HCT116 (cell line): ENCODE measurements around the gene CD248. TPM values are rescaled to one million over a fixed set of nuclear protein-coding genes. Genes with fewer than 3 reads are reported as not detected.

Source experiments
- ATAC-seq: fragments of 200-7000 bp; cut with Tn5 transposase; 2 replicates; pipeline ENCODE4 v1.9.1; 2020; ENCODE audit warnings: mild to moderate bottlenecking, moderate library complexity
- BruUV-seq: library from RNA; stranded (reverse); fragments of 400-500 nt; replicated peaks from 2 replicates; lab custom pipeline; 2021; lab: Mats Ljungman, UMichigan
- CTCF ChIA-PET: fragments of 300-600 bp; sonication (Branson Sonifier 250); formaldehyde crosslinking; loops from one replicate; lab custom pipeline; 2021; ENCODE audit warnings: antibody characterized with exemption; lab: Charles Lee
- POLR2A ChIA-PET: fragments of 300-600, 350-600 bp; sonication (Branson Sonifier 250); formaldehyde crosslinking; loops from one replicate; lab custom pipeline; 2021; ENCODE audit warnings: antibody characterized with exemption; lab: Charles Lee
- RAD21 ChIA-PET, 2 experiments: fragments of 300-600 bp; sonication (Branson Sonifier 250); formaldehyde crosslinking; loops; one replicate each; lab custom pipeline; 2023; ENCODE audit warnings: low total read pairs in 2 of 2; ENCODE audit not compliant: uncharacterized antibody in 2 of 2, unreplicated experiment in 2 of 2, low non-redundant PET in 1 of 2; lab: Charles Lee
- DNase-seq: peaks from one replicate; pipeline ENCODE4 v3.0.0-alpha.2; 2010; ENCODE audit warnings: low read depth, low spot score
- H2AFZ ChIP-seq: fragments of 200-600 bp; shearing (Covaris generic), sonication (generic); 2 replicates; pipeline ENCODE4 v1.6.1; 2017; ENCODE audit warnings: low read depth, mixed run types, mixed read lengths, antibody characterized with exemption, low read length; ENCODE audit not compliant: poor library complexity, severe bottlenecking
- H3K27ac ChIP-seq: 2 replicates; pipeline ENCODE4 v1.5.1; 2012; ENCODE audit warnings: low read depth, low read length
- H3K27me3 ChIP-seq: fragments of 200-600 bp; sonication (generic); 2 replicates; pipeline ENCODE4 v1.6.1; 2016; ENCODE audit warnings: mixed run types, low read length, mixed read lengths; ENCODE audit not compliant: insufficient read depth
- H3K36me3 ChIP-seq, 2 experiments: fragments of 200-500 bp in 1 of 2; fragments of 200-600 bp in 1 of 2; sonication (Bioruptor generic) in 1 of 2; sonication (generic) in 1 of 2; 2 replicates each; pipeline versions ENCODE4 v1.5.1 to v1.6.1; 2014 to 2016; ENCODE audit warnings: low read length in 2 of 2, inconsistent platforms in 1 of 2, mixed read lengths in 1 of 2, mixed run types in 1 of 2; ENCODE audit not compliant: insufficient read depth in 2 of 2, control insufficient read depth in 1 of 2
- H3K4me1 ChIP-seq, 2 experiments: fragments of 200-600 bp in 1 of 2; sonication (generic) in 1 of 2; 2 replicates each; pipeline versions ENCODE4 v1.5.1 to v1.6.1; 2012 to 2017; ENCODE audit warnings: low read length in 2 of 2, inconsistent platforms in 1 of 2, mild to moderate bottlenecking in 1 of 2, mixed read lengths in 1 of 2, mixed run types in 1 of 2, moderate library complexity in 1 of 2; ENCODE audit not compliant: insufficient read depth in 2 of 2, control insufficient read depth in 1 of 2
- H3K4me2 ChIP-seq: fragments of 200-600 bp; sonication (generic); 2 replicates; pipeline ENCODE4 v1.6.1; 2017; ENCODE audit warnings: mixed run types, low read length, mixed read lengths
- H3K4me3 ChIP-seq, 2 experiments: fragments of 200-600 bp in 1 of 2; sonication (generic) in 1 of 2; replicated peaks in 1 of 2; 2 replicates each; pipeline ENCODE4 v1.5.1; 2011 to 2016; ENCODE audit warnings: low read length in 2 of 2, control low read depth in 1 of 2, low read depth in 1 of 2, mild to moderate bottlenecking in 1 of 2, mixed read lengths in 1 of 2, mixed run types in 1 of 2
- H3K79me2 ChIP-seq: fragments of 200-600 bp; sonication (generic); 2 replicates; pipeline ENCODE4 v1.6.1; 2017; ENCODE audit warnings: mild to moderate bottlenecking, mixed run types, low read length, moderate library complexity, mixed read lengths; ENCODE audit not compliant: insufficient read depth
- H3K9ac ChIP-seq: fragments of 200-600 bp; sonication (generic); 2 replicates; pipeline ENCODE4 v1.6.1; 2016; ENCODE audit warnings: low read length, mixed read lengths
- H3K9me2 ChIP-seq: fragments of 200-600 bp; sonication (generic), shearing (Covaris generic); 2 replicates; pipeline ENCODE4 v1.6.1; 2017; ENCODE audit warnings: mixed run types, mild to moderate bottlenecking, moderate library complexity; ENCODE audit not compliant: insufficient read depth
- H3K9me3 ChIP-seq, 2 experiments: fragments of 200-500 bp in 1 of 2; fragments of 200-600 bp in 1 of 2; sonication (Bioruptor generic) in 1 of 2; sonication (generic) in 1 of 2; 2 replicates each; pipeline ENCODE4 v1.6.1; 2014 to 2017; ENCODE audit warnings: low read length in 2 of 2, mixed read lengths in 2 of 2, inconsistent platforms in 1 of 2, low read depth in 1 of 2, mild to moderate bottlenecking in 1 of 2, mixed run types in 1 of 2, moderate library complexity in 1 of 2; ENCODE audit not compliant: control insufficient read depth in 1 of 2, insufficient read depth in 1 of 2
- H4K20me1 ChIP-seq: fragments of 200-600 bp; sonication (generic), shearing (Covaris generic); 2 replicates; pipeline ENCODE4 v1.6.1; 2017; ENCODE audit warnings: mixed run types, mild to moderate bottlenecking, moderate library complexity; ENCODE audit not compliant: insufficient read depth
- CBX3 ChIP-seq: IDR thresholded peaks from 2 replicates; pipeline ENCODE4 v1.6.1; 2012; ENCODE audit warnings: low read depth
- CTCF ChIP-seq, 3 experiments: fragments of 200-600 bp in 1 of 3; sonication (generic) in 1 of 3; IDR thresholded peaks in 2 of 3; conservative IDR thresholded peaks in 1 of 3; 2 replicates each; pipeline ENCODE4 v1.5.1; 2012 to 2017; ENCODE audit warnings: low read depth in 2 of 3, low read length in 2 of 3, antibody characterized with exemption in 1 of 3, borderline replicate concordance in 1 of 3, control low read depth in 1 of 3, mild to moderate bottlenecking in 1 of 3, mixed read lengths in 1 of 3, mixed run types in 1 of 3, moderate library complexity in 1 of 3; ENCODE audit not compliant: insufficient read depth in 1 of 3
- EZH2 ChIP-seq: fragments of 200-600 bp; sonication (generic); IDR thresholded peaks from 2 replicates; pipeline ENCODE4 v1.6.1; 2017; ENCODE audit warnings: antibody characterized with exemption, mixed run types
- EZH2phosphoT487 ChIP-seq: fragments of 200-600 bp; IDR thresholded peaks from 2 replicates; pipeline ENCODE4 v1.6.1; 2018; ENCODE audit warnings: antibody characterized with exemption, borderline replicate concordance
- FOSL1 ChIP-seq: IDR thresholded peaks from 2 replicates; pipeline ENCODE4 v1.6.1; 2012; ENCODE audit warnings: low read depth
- JUND ChIP-seq: IDR thresholded peaks from 2 replicates; pipeline ENCODE4 v1.6.1; 2012
- POLR2A ChIP-seq: IDR thresholded peaks from 2 replicates; pipeline ENCODE4 v1.7.0; 2011; ENCODE audit warnings: borderline replicate concordance; ENCODE audit not compliant: insufficient read depth, insufficient read length; ENCODE audit errors: extremely low read depth
- RAD21 ChIP-seq: IDR thresholded peaks from 2 replicates; pipeline ENCODE4 v1.6.1; 2012; ENCODE audit warnings: low read depth, mild to moderate bottlenecking
- SIN3A ChIP-seq: IDR thresholded peaks from 2 replicates; pipeline ENCODE4 v1.6.1; 2012; ENCODE audit warnings: low read depth
- SRF ChIP-seq: IDR thresholded peaks from 2 replicates; pipeline ENCODE4 v1.6.1; 2012; ENCODE audit warnings: low read depth
- TCF7L2 ChIP-seq: IDR thresholded peaks from 2 replicates; pipeline ENCODE4 v1.7.0; 2011; ENCODE audit warnings: borderline replicate concordance, inconsistent platforms; ENCODE audit not compliant: insufficient read depth, insufficient read length; ENCODE audit errors: extremely low read depth
- ZBTB33 ChIP-seq: IDR thresholded peaks from 2 replicates; pipeline ENCODE4 v1.6.1; 2011; ENCODE audit warnings: mild to moderate bottlenecking, low read length, moderate library complexity; ENCODE audit not compliant: insufficient replicate concordance; ENCODE audit errors: extremely low read depth
- intact Hi-C: fragments of 100-400 bp; cut with micrococcal nuclease; formaldehyde crosslinking; loops from 2 replicates; pipeline ENCODE4 v1.10.0; 2022
- total RNA-seq: library from RNA; stranded (reverse); gene quantifications from one replicate; pipeline ENCODE4 v1.2.1, GENCODE V29; 2021; ENCODE audit not compliant: unreplicated experiment

Gene CD248
- total RNA-seq, 1 experiment from 2014 or later: 0.32 TPM

GRCh38 chr11:66309475-66309874, 7.4 kb downstream of the CD248 start:
- no peaks in the 10 kb centered on the region for H3K9me2 ChIP-seq
- H3K4me1 ChIP-seq: peaks cover 16 to 37% of the 10 kb centered on the region in 2 experiments
- CTCF ChIA-PET: interaction anchor here (1.0 kb wide), 1 partner anchor 79 kb away, joined by 3 read pairs; no protein-coding TSS in a partner anchor
- BruUV-seq: no TSS peak
- no peaks in the 10 kb centered on the region for H3K36me3 ChIP-seq
- H3K79me2 ChIP-seq: no peaks in the 10 kb centered on the region
- DNase-seq: no peak
- no peaks in the 10 kb centered on the region for H3K9me3 ChIP-seq
- POLR2A ChIA-PET: no interaction called here
- no peak overlapping the region for H3K4me2 ChIP-seq
- no peaks in the 10 kb centered on the region for H4K20me1 ChIP-seq
- no peak overlapping the region for H2AFZ ChIP-seq
- no peak for ATAC-seq
- no peak overlapping the region for H3K9ac ChIP-seq
- no peak overlapping the region for H3K4me3 ChIP-seq
- intact Hi-C loops: no loop called here
- no peak for TF ChIP-seq CBX3
- no peak for TF ChIP-seq CTCF (IDR thresholded peaks at IDR 0.05 in 2 of 3, conservative IDR thresholded peaks at IDR 0.05 in 1 of 3; ENCODE audit: borderline replicate concordance in 1 of 3, insufficient read depth in 1 of 3, low read depth in 2 of 3, low read length in 2 of 3)
- no peak for TF ChIP-seq FOSL1
- no peak for TF ChIP-seq TCF7L2
- TF ChIP-seq EZH2phosphoT487: no peak
- TF ChIP-seq, all 23 proteins: peak for 0
- RAD21 ChIA-PET: no interaction called here
- H3K27ac ChIP-seq: no peak overlapping the region
- H3K27me3 ChIP-seq: no peaks in the 10 kb centered on the region

GRCh38 chr11:66302656-66303055, 14.2 kb downstream of the CD248 start:
- Histone ChIP-seq H3K4me2 (no peak overlapping the region), H3K9me2 (no peaks in the 10 kb centered on the region), H4K20me1 (no peaks in the 10 kb centered on the region), H3K79me2 (no peaks in the 10 kb centered on the region), H3K9me3 (no peaks in the 10 kb centered on the region), H3K36me3 (no peaks in the 10 kb centered on the region), H3K27ac (no peak overlapping the region), H3K4me1 (no peaks in the 10 kb centered on the region), H3K27me3 (no peaks in the 10 kb centered on the region), H3K9ac (no peak overlapping the region), H2AFZ (no peak overlapping the region), H3K4me3 (no peak overlapping the region)
- no peak for TF ChIP-seq JUND
- TF ChIP-seq FOSL1: no peak
- no peak for TF ChIP-seq ZBTB33
- TF ChIP-seq SIN3A: no peak
- TF ChIP-seq RAD21: no peak
- no peak for TF ChIP-seq POLR2A
- no peak for TF ChIP-seq SRF
- TF ChIP-seq TCF7L2: no peak
- TF ChIP-seq EZH2: no peak
- ATAC-seq (no peak), DNase-seq (no peak)
- BruUV-seq: no TSS peak
- POLR2A ChIA-PET: interaction anchor here (1.5 kb wide), 1 partner anchor 9 kb away, joined by 4 read pairs; no protein-coding TSS in a partner anchor
- RAD21 ChIA-PET: no interaction called here
- CTCF ChIA-PET: interaction anchor here (1.6 kb wide), 1 partner anchor 9 kb away, joined by 5 read pairs; no protein-coding TSS in a partner anchor
- intact Hi-C loops: no loop called here
